HG03280 (cell line): Measurements from ENCODE around the gene PRRX2.
"Not testable (repeated sequence)": the region's sequence is repeated elsewhere in the genome, so short reads cannot be mapped to it uniquely, and the experiment has no call there.

Experiments used
- ATAC-seq: cut with Tn5 transposase; IDR thresholded peaks from one replicate; pipeline ENCODE4 v1.9.1; 2021; ENCODE audit warnings: mild to moderate bottlenecking, moderate library complexity; ENCODE audit not compliant: unreplicated experiment

The PRRX2 gene

DNA sequence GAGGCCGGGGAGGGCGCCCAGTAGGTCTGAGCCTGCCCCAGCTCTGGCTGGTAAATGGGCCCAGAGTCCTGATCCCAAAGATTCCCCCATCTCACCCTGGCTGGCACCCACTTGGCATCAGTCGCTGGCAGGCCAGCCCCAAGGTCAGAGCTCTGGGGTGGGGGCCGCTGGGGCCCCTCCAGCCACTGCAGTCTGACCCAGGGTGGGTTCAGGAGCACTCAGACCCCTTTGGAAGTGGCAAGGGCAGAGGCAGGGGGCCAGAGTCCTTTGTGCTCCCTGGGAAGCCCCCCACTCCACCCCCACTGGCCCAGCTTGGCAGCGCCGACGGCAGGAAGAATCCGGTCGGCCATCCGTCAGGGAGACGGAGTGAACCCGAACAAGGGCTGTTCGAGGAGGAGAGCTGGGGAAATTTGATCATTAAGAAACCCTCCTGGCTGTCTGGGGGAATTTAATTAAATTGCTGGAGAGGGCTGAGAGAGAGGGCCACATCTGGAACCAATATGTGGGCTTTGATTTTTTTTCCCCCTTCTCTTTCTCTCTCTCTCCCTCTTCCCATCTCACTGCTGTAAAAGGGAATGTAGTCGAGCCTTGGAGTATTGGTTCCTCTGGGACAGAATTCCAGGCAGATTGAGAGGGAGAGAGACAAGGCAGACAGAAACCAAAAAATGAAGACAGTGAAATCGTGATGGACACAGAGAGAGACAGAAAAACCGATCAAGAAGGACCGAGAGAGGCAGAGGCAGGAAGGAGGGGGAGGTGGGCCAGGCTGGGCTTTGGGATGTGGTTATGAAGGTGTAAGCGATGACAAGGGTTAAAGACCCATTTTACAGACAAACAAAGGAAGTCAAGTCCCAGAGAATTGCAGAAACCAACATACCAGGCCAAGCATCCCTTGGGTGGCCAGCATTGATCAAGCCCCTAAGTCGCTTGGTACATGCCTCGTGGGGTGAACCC lies 15.4 kb upstream of the PRRX2 start:
- ATAC-seq, result no peak

DNA sequence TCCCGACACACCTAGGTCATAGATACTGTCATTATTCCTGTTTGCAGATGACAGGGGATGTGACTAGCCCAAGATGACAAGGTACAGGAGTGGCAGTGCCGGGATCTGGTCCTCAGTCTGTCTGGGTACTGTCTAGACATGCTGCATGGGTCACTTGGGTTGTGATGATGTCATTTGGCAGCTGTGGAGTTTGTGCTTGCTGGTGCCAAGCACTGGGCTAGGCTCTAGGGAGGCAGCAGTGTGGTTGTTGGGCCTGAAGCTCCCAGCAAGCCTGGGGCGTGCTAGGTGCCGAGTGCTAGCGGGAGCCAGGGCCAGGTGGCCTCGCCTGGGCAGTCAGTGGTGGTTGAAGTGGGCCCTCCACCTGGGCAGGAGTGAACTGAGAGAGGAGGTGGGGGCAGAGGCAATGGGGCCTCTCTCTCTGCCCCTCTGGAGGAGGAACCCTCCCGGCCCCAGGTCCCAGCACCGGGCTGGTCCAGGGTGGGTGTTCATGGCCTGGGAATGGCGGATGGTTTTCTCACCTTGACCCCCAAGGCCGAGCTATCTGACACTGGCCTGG lies 14.7 kb upstream of the PRRX2 start:
- ATAC-seq, result no peak

DNA sequence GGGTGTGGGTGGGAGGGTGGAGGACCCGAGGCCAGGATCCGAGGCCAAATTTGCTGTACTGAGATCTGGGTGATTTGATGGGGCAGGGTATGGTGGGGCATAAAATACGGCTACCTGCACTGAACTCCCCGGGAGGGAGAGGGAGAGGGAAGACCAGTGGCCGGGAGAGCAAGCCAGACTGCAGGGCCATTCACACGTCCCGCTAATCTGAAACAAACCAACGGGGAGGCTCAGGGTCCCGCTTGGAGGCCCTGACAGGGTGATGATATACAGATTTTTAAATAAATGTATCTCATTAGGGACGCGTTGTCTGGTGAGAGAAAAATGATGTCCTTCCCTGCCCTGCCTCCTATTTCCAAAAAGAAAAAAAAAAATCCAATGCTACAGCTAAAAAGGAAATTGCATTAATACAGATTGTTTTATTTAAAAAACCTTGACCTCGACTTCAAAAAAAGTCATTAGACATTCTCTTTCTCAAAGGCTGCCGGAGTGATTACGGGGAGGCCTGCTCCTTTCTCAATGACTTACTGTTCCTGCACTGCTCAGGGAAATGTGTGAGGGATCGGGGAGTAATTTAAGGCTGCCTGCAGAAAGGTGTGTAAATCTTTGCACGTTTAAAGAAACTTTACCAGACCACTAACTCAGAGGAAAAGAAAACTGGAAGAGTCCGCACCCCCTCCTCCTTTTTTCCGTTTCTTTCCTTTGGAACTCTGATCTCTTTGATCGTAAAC lies 11.5 kb upstream of the PRRX2 start:
- ATAC-seq, result no peak

DNA sequence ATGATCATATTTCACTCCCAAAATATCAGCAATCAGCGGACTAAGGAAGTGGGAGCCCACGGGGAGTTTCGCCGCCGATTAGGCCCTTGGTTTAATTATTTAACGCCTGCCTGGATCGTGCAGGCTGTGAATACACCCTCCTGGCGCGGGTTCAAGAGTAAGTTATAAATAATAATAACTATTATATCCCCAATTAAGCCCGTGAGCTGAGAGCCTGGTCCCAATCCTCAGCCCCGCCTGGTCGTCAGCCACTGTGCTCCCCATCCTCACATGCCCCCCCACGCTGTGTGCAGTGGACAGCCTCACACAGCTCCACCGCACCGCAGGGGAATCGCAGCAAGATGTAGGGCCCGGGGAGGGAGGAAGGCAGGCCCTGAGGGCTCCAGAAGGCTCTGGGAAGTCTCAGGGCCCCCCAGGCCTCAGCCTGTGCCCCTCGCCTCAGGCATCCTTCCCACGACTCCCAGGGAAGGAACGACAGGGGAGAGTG lies 10.8 kb upstream of the PRRX2 start:
- no peak for ATAC-seq

DNA sequence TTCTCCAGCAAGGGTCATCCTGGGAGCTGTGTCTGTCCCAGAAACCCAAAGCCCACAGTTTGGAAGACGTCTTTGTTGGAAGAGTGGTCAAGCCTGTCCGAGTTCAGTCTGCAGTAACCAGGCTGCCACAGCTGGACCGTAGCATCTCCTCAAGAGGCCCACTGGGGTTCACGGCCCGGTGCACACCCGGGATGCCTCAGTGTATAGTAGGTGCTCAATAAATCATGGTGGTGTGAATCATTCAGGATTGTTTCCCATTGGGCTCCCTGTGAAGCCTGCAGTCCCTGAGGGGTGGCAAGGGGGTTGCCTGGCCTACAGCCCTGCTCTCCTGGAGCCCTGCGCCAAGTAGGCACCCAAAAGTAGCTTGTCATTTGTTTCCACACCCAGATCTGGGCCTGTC lies 10.3 kb upstream of the PRRX2 start:
- ATAC-seq, result no peak

DNA sequence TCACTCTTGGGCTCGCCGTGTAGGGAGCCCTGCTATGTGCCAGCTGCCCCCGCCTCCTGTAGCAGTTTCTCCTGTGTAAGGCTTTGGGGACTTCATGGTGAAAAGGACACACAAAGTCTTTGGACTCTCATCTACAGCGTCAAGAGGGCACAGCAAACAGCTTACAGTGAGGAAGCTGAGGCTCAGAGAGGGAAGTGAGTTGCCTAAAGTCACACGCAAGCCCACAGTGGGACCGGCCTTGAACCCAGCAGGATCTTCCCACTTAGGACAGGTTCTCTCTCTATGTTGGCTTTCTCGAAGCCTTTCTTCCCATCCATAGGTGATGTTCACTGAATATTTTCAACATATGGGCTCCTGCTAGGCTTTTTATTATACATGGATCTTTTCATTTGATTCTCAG lies 9.8 kb upstream of the PRRX2 start:
- no peak for ATAC-seq

DNA sequence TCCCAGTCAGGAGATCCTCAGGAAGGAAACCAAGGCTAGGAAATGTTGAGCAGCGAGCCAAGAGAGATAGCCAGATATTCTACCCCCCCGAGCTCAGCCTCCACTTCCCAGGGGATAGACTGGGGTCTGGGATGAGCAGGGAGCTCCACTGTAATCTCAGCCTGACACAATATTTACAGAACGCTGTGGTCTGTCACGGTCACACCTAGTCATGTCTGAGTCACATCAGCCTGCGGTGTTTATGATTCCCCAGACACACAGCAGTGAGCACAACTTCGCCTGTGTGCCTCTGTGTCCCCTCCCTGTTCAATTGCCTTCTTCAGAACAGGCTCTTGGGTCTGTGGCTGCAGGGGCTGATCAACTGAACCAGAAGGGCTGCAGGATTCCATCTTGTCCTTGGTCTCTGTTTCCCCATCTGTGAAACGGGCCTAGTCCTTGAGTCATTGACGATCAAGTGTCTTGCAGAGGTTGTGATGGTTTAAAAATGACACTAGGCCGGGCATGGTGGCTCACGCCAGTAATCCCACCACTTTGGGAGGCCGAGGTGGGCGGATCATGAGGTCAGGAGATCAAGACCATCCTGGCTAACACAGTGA lies 8.6 kb upstream of the PRRX2 start:
- ATAC-seq, result no peak

DNA sequence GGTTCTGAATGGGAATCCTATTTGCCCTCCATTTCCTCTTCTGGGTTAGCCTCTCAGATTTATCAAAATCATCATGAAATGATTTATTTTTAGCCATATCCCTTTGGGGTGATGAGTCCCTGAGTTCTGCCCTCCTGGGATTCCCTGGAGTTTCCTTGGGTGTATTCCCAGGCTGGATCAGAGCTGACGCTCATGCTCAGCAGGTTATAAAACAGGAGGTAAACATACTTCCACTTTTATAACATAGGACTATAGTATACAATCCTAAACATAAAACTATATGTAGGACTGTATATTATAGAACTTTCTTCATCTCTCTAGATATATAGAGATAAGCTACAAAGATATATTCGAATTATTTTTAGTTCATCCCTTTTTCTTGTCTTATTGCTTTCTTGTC lies 4.4 kb upstream of the PRRX2 start:
- ATAC-seq, result no peak

DNA sequence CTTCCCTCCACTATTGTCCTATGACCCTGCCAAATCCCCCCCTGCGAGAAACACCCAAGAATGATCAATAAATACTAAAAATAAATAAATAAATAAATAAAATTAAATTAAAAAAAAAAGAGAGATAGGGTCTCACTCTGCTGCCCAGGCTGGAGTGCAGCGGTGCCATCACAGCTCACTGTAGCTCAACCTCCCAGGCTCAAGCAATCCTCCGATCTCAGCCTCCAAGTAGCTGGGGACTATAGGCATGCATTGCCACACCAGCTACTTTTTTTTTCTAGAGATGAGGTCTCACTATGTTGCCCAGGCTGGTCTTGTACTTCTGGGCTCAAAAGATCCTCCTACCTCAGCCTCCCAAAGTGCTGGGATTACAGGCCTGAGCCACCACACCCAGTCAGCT lies 3.2 kb upstream of the PRRX2 start:
- ATAC-seq, result not testable (repeated sequence)

DNA sequence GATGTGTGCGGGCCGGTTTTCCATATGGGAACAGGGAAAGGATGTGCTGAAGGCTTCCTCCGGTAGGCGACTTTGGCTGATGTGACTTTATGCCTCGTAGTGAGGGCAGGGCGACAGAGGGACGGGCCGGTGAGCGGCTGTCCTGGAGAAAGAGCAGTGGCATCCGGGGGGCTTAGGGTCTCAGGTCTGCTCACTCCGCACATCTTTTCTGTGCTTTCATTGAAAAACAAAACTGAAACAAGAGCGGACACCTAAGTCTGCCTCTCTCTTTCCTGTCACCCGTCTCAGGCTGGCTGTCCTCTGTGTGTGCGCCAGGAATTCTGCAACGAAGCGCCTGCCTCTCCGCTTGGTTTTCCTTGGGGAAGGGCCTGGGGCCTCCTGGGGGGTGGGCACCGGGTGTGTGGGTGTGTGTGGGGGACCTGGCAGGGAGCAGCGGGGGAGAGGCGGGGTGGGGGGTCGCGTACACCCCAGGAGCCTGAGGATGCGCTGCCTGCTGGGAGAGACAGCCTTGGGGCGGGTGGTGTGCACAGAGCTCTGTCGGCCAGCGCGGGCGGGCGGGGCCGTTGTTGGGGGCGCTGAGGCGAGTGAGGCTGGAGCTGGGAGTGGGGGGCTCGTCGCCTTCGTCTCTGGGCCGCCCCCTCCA lies 580 bp upstream of the PRRX2 start:
- ATAC-seq, result no peak

DNA sequence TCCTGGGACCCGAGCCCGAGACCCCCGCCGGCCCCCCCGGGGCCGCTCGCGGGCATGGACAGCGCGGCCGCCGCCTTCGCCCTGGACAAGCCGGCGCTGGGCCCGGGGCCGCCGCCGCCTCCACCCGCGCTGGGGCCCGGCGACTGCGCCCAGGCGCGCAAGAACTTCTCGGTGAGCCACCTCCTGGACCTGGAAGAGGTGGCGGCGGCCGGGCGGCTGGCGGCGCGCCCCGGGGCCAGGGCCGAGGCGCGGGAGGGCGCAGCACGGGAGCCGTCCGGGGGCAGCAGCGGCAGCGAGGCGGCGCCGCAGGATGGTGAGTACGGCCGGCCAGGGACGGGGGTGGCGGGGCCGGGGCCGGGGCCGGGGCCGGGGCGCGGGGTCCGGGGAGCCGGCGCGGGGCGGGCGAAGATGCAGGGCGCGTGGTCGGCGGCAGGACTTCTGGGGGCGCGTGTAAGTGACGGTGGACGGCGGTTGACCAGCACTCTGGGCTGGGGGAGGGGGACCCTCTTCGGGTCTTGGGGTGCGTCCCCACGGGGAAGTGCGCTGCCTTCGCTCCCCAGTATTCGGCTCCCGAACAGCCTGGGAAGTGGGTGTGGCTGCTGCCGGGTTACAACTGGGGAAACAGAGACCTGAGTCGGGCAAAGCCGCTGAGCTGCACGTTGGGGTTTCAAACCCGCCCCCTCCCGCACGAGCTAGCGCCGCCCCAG lies 520 bp downstream of the PRRX2 start:
- no peak for ATAC-seq

DNA sequence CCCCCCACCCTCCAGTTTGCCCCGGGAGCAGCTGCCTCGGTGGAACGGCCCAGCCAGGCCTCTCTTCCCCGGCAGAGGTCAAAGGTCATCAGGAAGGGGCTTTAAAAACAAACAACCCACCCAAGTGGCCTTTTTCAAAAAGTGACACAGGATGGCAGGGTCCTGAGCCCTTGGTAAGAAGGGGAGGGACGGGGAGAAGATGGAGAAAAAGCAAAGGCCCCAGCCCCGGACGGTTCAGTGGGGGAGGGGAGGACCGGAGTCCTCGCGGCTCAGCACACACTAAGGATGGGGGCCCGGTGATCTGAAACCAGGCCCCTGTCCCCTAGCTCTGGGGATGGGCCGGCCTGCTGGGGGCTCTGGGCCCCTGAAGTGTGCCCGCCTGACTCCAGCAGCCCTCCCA lies 1.1 kb downstream of the PRRX2 start:
- no peak for ATAC-seq

DNA sequence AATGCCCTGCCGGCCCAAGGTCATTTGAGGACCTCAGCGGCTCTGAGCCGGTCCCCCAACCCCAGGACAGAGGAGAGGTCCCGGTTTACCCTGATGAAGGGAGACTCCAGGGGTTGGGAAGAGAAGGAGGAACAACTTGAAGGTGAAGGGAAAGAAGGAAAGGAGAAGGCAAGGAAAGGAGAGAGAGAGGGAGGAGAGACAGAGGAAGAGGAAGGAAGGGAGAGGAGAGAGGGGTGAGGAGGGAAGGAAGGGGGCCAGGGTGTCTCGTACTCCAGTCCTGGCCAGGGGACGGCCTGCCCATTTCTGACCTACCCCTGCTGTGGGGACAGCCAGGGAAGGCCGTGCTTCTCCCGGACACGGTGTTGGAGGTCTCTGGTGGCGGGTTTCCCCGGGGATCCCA lies 1.9 kb downstream of the PRRX2 start:
- ATAC-seq, result no peak

DNA sequence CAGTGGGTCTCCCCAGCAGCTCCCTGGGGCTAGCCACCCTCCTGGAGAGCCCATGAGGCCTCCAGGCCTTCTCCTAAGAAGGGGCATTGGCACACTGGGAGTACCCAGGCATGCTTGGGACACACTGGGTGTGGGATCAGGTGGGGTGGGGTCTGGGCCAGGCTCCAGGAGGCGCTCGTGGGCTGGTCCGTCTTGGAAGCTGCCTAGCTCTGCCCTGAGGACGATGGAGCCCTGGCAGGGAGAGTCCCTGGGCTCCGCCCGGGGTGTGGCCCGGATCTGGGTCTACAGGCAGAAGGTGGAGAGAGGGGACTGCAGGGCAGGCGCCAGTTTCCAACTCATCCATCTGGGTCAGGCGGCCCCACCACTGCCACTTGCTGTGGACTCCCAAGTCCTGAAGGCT lies 2.4 kb downstream of the PRRX2 start:
- no peak for ATAC-seq

DNA sequence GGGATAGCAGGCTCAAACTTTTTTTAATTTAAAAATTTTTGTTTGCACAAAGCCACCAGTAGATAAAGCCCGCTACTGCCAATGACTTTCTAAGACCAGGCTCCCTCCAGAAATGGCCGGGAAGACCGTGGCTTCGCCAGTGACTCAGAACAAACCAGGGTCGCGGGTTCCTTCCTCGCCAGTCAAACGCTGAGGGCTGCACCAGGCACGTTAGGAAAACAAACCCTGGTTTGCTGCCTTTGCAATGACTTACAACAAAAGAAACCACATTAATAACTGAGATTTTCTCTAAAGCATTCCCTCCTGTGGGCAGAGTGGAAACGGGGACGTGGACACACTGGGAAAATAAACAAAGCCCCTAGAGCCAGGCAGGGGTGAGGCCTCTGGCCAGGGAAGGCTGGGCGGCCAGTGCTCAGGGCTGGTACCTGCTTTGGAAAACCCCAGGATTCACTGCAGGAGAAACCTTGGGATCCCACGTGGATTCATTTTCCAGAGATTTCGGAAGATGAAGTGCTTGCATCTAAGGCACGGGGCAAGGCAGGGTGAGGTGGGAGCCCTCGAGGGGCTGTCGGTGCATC lies 3.8 kb downstream of the PRRX2 start:
- no peak for ATAC-seq

DNA sequence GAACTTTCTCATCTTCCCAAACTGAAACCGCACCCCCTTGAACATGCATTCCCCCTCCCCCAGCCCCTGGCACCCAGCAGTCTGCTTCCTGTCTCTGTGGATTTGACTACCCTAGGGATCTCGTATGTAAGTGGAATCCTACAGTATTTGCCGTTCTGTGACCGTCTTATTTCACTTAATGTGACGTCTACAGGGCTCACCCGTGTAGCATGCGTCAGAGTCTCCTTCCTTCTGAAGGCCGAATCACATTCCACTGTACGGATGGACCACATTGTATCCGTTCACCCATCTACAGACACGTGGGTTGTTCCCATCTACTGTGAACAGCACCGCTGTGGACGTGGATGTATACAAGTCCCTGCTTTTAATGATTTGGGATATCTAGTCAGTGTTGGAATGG lies 4.5 kb downstream of the PRRX2 start:
- no peak for ATAC-seq

DNA sequence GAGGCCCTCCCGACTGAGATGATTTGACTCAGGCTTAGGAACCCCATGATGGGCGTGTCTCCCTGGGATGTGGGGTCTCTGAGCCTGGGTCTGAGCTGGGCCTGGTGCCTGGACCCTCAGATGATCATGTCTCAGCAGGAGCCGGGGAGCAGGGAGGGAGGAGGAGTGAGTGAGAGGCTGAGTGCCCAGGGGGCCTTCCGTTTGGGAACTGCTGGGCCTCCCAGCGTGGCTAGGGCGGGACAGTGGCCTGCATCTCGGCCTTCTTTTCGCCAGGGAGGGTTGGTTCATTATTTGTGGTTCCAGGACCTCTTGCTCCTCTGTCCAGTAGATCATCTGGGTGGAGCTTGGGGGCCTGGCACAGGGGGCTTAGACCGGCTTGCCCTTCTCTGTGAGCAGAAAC lies 5.6 kb downstream of the PRRX2 start:
- ATAC-seq, result no peak

DNA sequence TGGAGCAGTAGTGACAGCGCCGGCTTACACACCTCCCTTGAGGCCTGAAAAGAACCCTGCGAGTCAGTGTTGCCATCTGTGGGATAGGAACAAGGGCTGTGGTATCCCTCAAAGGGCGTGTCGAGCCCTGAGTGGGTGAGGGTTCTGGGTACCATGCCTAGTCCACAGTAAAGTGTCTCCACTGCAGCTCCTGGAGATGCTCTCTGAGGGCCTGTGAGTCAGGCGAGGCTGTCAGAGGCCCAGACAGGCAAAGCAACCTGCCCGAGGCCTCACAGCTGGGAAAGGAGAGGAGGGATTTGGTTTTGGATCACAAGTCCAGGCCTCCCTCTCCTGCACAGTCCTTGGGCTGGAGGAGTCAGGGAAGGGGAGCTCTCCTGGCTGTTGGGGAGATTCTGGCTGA lies 6.1 kb downstream of the PRRX2 start:
- no peak for ATAC-seq

DNA sequence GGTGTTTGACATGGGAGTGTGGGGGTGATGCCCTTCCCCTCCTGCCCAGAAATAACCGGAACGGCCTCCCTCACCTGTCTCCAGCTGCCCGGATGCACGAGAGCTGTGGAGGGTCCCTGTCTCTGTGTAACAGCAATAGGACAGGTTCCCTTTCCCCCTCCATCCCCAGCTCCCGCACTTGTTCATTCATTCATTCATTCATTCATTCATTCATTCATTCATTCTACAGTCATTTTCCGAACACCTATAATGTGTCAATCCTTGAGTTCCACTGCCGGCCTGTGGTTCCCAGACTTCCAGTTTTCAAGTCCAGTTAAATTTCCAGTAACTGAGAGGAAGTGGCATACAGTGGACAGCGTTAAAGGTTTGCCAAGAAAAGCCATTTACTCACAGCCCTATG lies 7.3 kb downstream of the PRRX2 start:
- ATAC-seq, result no peak

DNA sequence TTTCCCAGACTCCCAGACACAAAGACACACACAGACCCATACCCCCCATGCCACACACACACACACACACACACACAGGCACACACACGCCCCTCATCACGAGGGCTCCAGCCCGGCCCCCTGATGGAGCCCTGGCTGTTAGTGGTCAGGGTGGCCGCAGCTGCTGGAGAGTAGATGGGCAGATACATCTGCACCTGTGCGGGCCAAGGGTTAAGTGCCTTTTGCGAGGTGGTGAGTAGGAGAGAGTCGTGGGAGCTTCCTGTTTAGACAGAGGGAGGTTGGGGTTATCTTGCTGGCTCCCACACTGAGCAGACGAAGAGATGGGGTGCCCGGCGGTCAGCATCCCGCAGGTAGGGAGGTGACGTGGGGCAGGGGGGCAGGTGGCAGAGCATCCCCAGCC lies 8.2 kb downstream of the PRRX2 start:
- no peak for ATAC-seq
